Loucy (cell line): Measurements from ENCODE around the gene FNDC10.

Source experiments
- H2AFZ ChIP-seq: fragments of 200-600 bp; sonication (generic); 2 replicates; pipeline ENCODE4 v1.6.0; 2016; ENCODE audit warnings: antibody characterized with exemption, mild to moderate bottlenecking, low read length, moderate library complexity
- H3F3A ChIP-seq: fragments of 200-600 bp; 2 replicates; pipeline ENCODE4 v1.6.0; 2016; ENCODE audit warnings: antibody characterized with exemption, low read depth, mild to moderate bottlenecking
- H3K27me3 ChIP-seq: fragments of 200-600 bp; sonication (generic); 2 replicates; pipeline ENCODE4 v1.6.1; 2014; ENCODE audit warnings: low read length, mild to moderate bottlenecking; ENCODE audit not compliant: insufficient read depth, poor library complexity, severe bottlenecking
- H3K36me3 ChIP-seq: fragments of 200-600 bp; sonication (generic); 2 replicates; pipeline ENCODE4 v1.6.1; 2016; ENCODE audit warnings: low read length; ENCODE audit not compliant: insufficient read depth
- H3K4me1 ChIP-seq: fragments of 200-600 bp; sonication (generic); 2 replicates; pipeline ENCODE4 v1.5.1; 2014; ENCODE audit warnings: low read length, mild to moderate bottlenecking; ENCODE audit not compliant: insufficient read depth, poor library complexity, severe bottlenecking
- H3K4me2 ChIP-seq: fragments of 200-600 bp; sonication (generic); 2 replicates; pipeline ENCODE4 v1.6.0; 2014; ENCODE audit warnings: antibody characterized with exemption, low read length, low read depth, mild to moderate bottlenecking; ENCODE audit not compliant: poor library complexity, severe bottlenecking
- H3K4me3 ChIP-seq: fragments of 200-600 bp; sonication (generic); 2 replicates; pipeline ENCODE4 v1.5.1; 2014; ENCODE audit warnings: low read length, mild to moderate bottlenecking, mixed read lengths; ENCODE audit not compliant: poor library complexity, severe bottlenecking
- H3K79me2 ChIP-seq: fragments of 200-600 bp; sonication (generic); 2 replicates; pipeline ENCODE4 v1.6.1; 2014; ENCODE audit warnings: low read length; ENCODE audit not compliant: insufficient read depth
- H3K9ac ChIP-seq: fragments of 200-600 bp; sonication (generic); 2 replicates; pipeline ENCODE4 v1.6.0; 2014; ENCODE audit warnings: mild to moderate bottlenecking, low read depth, low read length, moderate library complexity; ENCODE audit not compliant: poor library complexity, severe bottlenecking
- H3K9me2 ChIP-seq: fragments of 200-600 bp; sonication (generic); replicated peaks from 2 replicates; pipeline ENCODE4 v1.6.1; 2016; ENCODE audit warnings: low read depth, low read length, mixed read lengths
- H3K9me3 ChIP-seq: fragments of 200-600 bp; sonication (generic); 2 replicates; pipeline ENCODE4 v1.6.1; 2014; ENCODE audit warnings: mild to moderate bottlenecking, antibody characterized with exemption, low read length, low read depth; ENCODE audit not compliant: insufficient read depth
- H4K20me1 ChIP-seq: fragments of 200-600 bp; sonication (generic); 2 replicates; pipeline ENCODE4 v1.6.0; 2014; ENCODE audit warnings: antibody characterized with exemption, low read length, mild to moderate bottlenecking; ENCODE audit not compliant: insufficient read depth, poor library complexity, severe bottlenecking
- CTCF ChIP-seq: fragments of 200-600 bp; sonication (generic); conservative IDR thresholded peaks from 2 replicates; pipeline ENCODE4 v1.5.1; 2014; ENCODE audit warnings: mild to moderate bottlenecking, antibody characterized with exemption, low read length
- EZH2phosphoT487 ChIP-seq: fragments of 200-600 bp; IDR thresholded peaks from 2 replicates; pipeline ENCODE4 v1.6.1; 2018; ENCODE audit warnings: antibody characterized with exemption, mild to moderate bottlenecking, moderate library complexity, borderline replicate concordance

FNDC10 gene

GRCh38 chr1:1583347-1584010 is 16.5 kb downstream of the FNDC10 start:
- H3K9me3 ChIP-seq = no peaks in the 10 kb centered on the region
- H3K36me3 ChIP-seq = no peaks in the 10 kb centered on the region
- no peak overlapping the region for H3K9ac ChIP-seq
- H3K79me2 ChIP-seq = no peaks in the 10 kb centered on the region
- H4K20me1 ChIP-seq = no peaks in the 10 kb centered on the region
- H3K4me1 ChIP-seq = no peaks in the 10 kb centered on the region
- TF ChIP-seq EZH2phosphoT487 = no peak
- no peak for TF ChIP-seq CTCF
- no peaks in the 10 kb centered on the region for H3K27me3 ChIP-seq
- no peak overlapping the region for H3K4me3 ChIP-seq
- no peak overlapping the region for H2AFZ ChIP-seq
- H3K4me2 ChIP-seq = no peak overlapping the region
- no peaks in the 10 kb centered on the region for H3F3A ChIP-seq
- H3K9me2 ChIP-seq = no peaks in the 10 kb centered on the region

GRCh38 chr1:1582585-1583346 is 17.2 kb downstream of the FNDC10 start:
- no peak overlapping the region for H2AFZ ChIP-seq
- H4K20me1 ChIP-seq = no peaks in the 10 kb centered on the region
- no peak overlapping the region for H3K4me3 ChIP-seq
- no peaks in the 10 kb centered on the region for H3K79me2 ChIP-seq
- H3K9ac ChIP-seq = no peak overlapping the region
- TF ChIP-seq EZH2phosphoT487 (no peak), CTCF (no peak)
- no peak overlapping the region for H3K4me2 ChIP-seq
- H3K9me2 ChIP-seq = no peaks in the 10 kb centered on the region
- H3F3A ChIP-seq = no peaks in the 10 kb centered on the region
- H3K9me3 ChIP-seq = no peaks in the 10 kb centered on the region
- no peaks in the 10 kb centered on the region for H3K36me3 ChIP-seq
- no peaks in the 10 kb centered on the region for H3K27me3 ChIP-seq
- no peaks in the 10 kb centered on the region for H3K4me1 ChIP-seq

- Histone ChIP-seq H3K4me1 (peaks cover 4% of the 10 kb centered on the region), H3K4me2 (no peak overlapping the region), H3K4me3 (no peak overlapping the region), H3K79me2 (peaks cover 19% of the 10 kb centered on the region), H3K9me2 (no peaks in the 10 kb centered on the region), H2AFZ (no peak overlapping the region), H3F3A (no peaks in the 10 kb centered on the region), H4K20me1 (peaks cover 8% of the 10 kb centered on the region), H3K9me3 (no peaks in the 10 kb centered on the region), H3K27me3 (peaks cover 4% of the 10 kb centered on the region), H3K36me3 (no peaks in the 10 kb centered on the region), H3K9ac (no peak overlapping the region)
- no peak for TF ChIP-seq EZH2phosphoT487
- TF ChIP-seq CTCF = no peak
These were observed 21.5 kb downstream of the FNDC10 start for GRCh38 chr1:1578371-1578940.
